Ovary (tissue), 3 donors: ENCODE results near the gene CDYL2.

Experiments used
- CTCF ChIP-seq, 3 donors: fragments of 450-650 bp in 2 of 3; fragments of 200-600 bp in 1 of 3; IDR thresholded peaks; one replicate each; pipeline versions ENCODE4 v1.5.1 to v1.8.0; 2016 to 2022; ENCODE audit warnings: antibody characterized with exemption in 3 of 3, mild to moderate bottlenecking in 1 of 3
- EP300 ChIP-seq: sonication (generic); formaldehyde crosslinking; IDR thresholded peaks from one replicate; pipeline ENCODE4 v1.6.1; 2017; ENCODE audit warnings: antibody characterized with exemption
- POLR2A ChIP-seq: fragments of 450-650 bp; IDR thresholded peaks from one replicate; pipeline ENCODE4 v1.6.1; 2017; ENCODE audit warnings: antibody characterized with exemption, mild to moderate bottlenecking, moderate library complexity
- donor health status: DM: no; HTN: no; CAD: no.

GRCh38 chr16:80576343-80576912 is 228.0 kb downstream of the CDYL2 start:
- TF ChIP-seq CTCF (IDR thresholded peaks at IDR 0.05) (no peak), EP300 (no peak), POLR2A (no peak)
